ENCODE data around the gene RTKN2.

RTKN2 gene, protein sequence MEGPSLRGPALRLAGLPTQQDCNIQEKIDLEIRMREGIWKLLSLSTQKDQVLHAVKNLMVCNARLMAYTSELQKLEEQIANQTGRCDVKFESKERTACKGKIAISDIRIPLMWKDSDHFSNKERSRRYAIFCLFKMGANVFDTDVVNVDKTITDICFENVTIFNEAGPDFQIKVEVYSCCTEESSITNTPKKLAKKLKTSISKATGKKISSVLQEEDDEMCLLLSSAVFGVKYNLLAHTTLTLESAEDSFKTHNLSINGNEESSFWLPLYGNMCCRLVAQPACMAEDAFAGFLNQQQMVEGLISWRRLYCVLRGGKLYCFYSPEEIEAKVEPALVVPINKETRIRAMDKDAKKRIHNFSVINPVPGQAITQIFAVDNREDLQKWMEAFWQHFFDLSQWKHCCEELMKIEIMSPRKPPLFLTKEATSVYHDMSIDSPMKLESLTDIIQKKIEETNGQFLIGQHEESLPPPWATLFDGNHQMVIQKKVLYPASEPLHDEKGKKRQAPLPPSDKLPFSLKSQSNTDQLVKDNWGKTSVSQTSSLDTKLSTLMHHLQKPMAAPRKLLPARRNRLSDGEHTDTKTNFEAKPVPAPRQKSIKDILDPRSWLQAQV

DNA sequence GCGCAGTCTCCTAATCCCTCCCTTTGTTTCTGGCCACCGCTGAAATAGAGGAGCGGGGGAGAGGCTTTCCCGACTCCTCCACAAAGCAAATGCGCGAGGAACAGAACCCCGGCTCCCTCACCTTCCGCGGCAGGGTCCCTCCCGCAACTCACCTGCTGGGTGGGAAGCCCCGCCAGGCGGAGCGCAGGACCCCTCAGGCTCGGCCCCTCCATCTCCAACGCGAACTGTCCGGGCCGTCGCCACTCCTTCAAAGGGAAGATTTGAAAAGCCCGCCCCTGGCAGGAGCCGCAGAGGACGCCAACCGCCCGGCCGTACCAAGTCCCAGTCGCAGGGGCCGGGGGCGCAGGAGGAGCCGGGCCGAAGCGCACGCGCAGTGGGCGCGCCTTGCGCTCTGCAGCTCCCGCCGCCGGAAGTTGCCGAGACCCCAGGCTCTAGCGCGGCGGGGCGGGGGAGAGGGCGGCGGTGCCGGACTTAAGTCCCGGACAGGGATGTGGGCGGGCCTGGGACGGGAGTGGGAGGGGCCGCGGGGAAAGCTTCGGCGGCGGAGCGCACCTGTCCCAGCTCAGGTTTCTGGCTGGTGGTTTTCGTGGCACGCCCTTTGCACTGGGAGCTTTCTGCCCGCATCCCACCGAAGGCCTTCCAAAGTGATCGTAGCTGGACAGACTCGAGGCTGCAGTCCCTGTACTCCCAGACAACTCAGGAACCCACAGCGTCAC lies at the start of gene RTKN2:
Gene RTKN2 (minus strand): TSS at position 446 of the 716 bp plus-strand sequence. CDS start 234 bp downstream, at position 212.
- Histone ChIP-seq H3K4me3 (ENCODE audit: low read depth, low read length) (peak within 1 kb of the TSS; percentile 73), H3K27ac (no peak within 1 kb of the TSS), H3K36me3 (replicated peaks) (no peaks in the 10 kb centered on the region), H3K27me3 (replicated peaks) (no peaks in the 10 kb centered on the region)
- peak; percentile 65 for DNase-seq
- TF ChIP-seq, protein P1, sequence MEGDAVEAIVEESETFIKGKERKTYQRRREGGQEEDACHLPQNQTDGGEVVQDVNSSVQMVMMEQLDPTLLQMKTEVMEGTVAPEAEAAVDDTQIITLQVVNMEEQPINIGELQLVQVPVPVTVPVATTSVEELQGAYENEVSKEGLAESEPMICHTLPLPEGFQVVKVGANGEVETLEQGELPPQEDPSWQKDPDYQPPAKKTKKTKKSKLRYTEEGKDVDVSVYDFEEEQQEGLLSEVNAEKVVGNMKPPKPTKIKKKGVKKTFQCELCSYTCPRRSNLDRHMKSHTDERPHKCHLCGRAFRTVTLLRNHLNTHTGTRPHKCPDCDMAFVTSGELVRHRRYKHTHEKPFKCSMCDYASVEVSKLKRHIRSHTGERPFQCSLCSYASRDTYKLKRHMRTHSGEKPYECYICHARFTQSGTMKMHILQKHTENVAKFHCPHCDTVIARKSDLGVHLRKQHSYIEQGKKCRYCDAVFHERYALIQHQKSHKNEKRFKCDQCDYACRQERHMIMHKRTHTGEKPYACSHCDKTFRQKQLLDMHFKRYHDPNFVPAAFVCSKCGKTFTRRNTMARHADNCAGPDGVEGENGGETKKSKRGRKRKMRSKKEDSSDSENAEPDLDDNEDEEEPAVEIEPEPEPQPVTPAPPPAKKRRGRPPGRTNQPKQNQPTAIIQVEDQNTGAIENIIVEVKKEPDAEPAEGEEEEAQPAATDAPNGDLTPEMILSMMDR (IDR thresholded peaks at IDR 0.05; ENCODE audit: low read depth, low read length, missing control alignments): no peak
- in situ Hi-C loops (cut with HindIII; ENCODE audit: low pct_ligation_motif_present, low sequenced_read_pairs): no loop called here

GRCh38 chr10:62317257-62317656 lies 48.6 kb upstream of the RTKN2 start:
- no peaks in the 10 kb centered on the region for H3K36me3 ChIP-seq (replicated peaks)
- no peak overlapping the region for H3K4me3 ChIP-seq (ENCODE audit: low read depth, low read length)
- TF ChIP-seq, protein P1 (IDR thresholded peaks at IDR 0.05; ENCODE audit: low read depth, low read length, missing control alignments): no peak
- H3K27me3 ChIP-seq (replicated peaks): no peaks in the 10 kb centered on the region
- in situ Hi-C loops (cut with HindIII; ENCODE audit: low pct_ligation_motif_present, low sequenced_read_pairs): no loop called here
- H3K27ac ChIP-seq: no peak overlapping the region
- no peak for DNase-seq

DNA sequence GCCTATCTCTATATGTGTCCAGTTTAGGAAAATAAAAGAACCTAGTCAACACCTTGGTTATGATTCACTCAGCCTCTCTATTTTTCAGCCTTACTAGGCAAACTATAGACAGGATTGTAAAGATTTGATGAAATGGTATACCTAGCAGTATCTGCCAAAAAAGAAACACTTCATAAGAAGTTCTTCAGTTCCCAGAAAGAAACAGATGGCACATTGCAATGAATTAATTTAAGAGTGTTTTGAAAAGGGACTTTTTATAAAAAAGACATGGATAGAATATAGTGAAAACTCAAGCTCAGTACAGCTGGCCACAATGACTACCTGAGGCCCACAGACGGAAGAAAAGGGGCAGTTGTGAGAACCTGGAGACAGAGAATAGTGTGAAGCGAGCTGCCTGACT lies 40.6 kb upstream of the RTKN2 start:
- DNase-seq: no peak
- TF ChIP-seq, protein P1 (IDR thresholded peaks at IDR 0.05; ENCODE audit: low read depth, low read length, missing control alignments): no peak
- Histone ChIP-seq H3K27me3 (replicated peaks) (no peaks in the 10 kb centered on the region), H3K4me3 (ENCODE audit: low read depth, low read length) (no peak overlapping the region), H3K27ac (no peak overlapping the region), H3K36me3 (replicated peaks) (no peaks in the 10 kb centered on the region)
- in situ Hi-C loops (cut with HindIII; ENCODE audit: low pct_ligation_motif_present, low sequenced_read_pairs): no loop called here

DNA sequence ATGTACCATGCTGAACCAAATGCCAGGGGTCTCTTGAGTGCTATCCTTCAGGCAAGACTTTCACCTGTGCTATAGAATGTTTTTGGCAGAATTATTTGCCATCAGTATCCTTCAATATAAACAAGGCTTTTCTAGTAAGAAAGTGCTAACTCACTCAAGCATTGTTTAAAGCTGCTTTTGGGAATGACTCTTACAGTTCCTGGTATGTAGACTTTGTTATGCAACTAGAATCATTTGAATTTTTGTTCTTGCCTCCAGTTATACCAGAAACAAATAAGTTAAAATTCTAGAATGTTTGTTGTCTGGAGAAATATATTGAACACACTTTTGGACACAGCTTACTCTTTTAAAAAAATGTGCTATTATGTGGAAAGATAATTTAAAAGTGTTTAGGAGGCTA lies 39.5 kb upstream of the RTKN2 start:
- in situ Hi-C loops (cut with HindIII; ENCODE audit: low pct_ligation_motif_present, low sequenced_read_pairs): no loop called here
- TF ChIP-seq, protein P1 (IDR thresholded peaks at IDR 0.05; ENCODE audit: low read depth, low read length, missing control alignments): no peak

DNA sequence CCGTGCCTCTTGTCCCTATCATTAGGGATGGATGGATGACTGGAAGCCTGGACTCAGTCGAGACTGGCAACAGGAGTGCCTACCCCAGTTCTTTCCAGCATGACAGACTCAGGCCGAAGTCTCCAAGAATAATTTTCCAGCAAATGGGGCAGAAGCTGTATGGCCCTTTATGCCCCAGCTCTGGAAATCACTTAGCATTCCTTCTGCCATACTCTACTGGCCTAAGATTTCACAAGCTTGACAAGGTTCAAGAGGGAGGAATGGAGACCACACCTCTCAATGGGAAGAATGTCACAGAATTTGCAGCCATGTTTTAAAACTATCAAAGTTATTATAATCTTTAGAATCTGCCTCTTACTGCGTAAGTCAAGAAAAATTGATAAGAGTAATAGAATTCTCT lies 39.0 kb upstream of the RTKN2 start:
- no peaks in the 10 kb centered on the region for H3K36me3 ChIP-seq (replicated peaks)
- no peak overlapping the region for H3K27ac ChIP-seq
- in situ Hi-C loops (cut with HindIII; ENCODE audit: low pct_ligation_motif_present, low sequenced_read_pairs): no loop called here
- TF ChIP-seq, protein P1 (IDR thresholded peaks at IDR 0.05; ENCODE audit: low read depth, low read length, missing control alignments): no peak
- no peaks in the 10 kb centered on the region for H3K27me3 ChIP-seq (replicated peaks)
- DNase-seq: no peak
- H3K4me3 ChIP-seq (ENCODE audit: low read depth, low read length): no peak overlapping the region

More for the DNA sequence above, 39.5 kb upstream of the RTKN2 start:
- Histone ChIP-seq H3K27me3 (replicated peaks) (no peaks in the 10 kb centered on the region), H3K36me3 (replicated peaks) (no peaks in the 10 kb centered on the region), H3K27ac (no peak overlapping the region), H3K4me3 (ENCODE audit: low read depth, low read length) (no peak overlapping the region)
- DNase-seq: no peak

Data from brain microvascular endothelial cell (primary cell).